A549 (cell line): ENCODE measurements around the gene SARM1. TPM values are rescaled to one million over a fixed set of nuclear protein-coding genes. Genes with fewer than 3 reads are reported as not detected.
A peak's percentile ranks its signal among the peaks of the same experiment; 100 is the strongest.

Experiments used
- ATAC-seq, 2 experiments: fragments of 200-7000 bp in 1 of 2; fragments of >200 bp in 1 of 2; cut with Nextera tagmentation in 1 of 2; cut with Tn5 transposase in 1 of 2; 3 replicates each; pipeline versions ENCODE4 v1.8.0 to v1.9.1; 2018 to 2020; ENCODE audit warnings: mild to moderate bottlenecking in 1 of 2, moderate library complexity in 1 of 2
- CTCF ChIA-PET: fragments of 300-600 bp; sonication (Branson Sonifier 250); formaldehyde crosslinking; extraction: SDS; loops from one replicate; lab custom pipeline; 2021; ENCODE audit warnings: antibody characterized with exemption, inconsistent platforms; lab: Yijun Ruan, JAX
- POLR2A ChIA-PET: fragments of 350-600 bp; formaldehyde crosslinking; extraction: SDS; loops from one replicate; lab custom pipeline; 2021; ENCODE audit warnings: antibody characterized with exemption, inconsistent platforms; lab: Yijun Ruan, JAX
- DNase-seq, 2 experiments: peaks; one replicate each; pipeline versions ENCODE4 v3.0.0 to v3.0.0-alpha.2; 2011 to 2016; ENCODE audit warnings: low read depth in 1 of 2, low spot score in 1 of 2
- FAIRE-seq: peaks from 2 replicates; lab custom pipeline; 2011; peaks lifted over from hg19 to GRCh38; lab: Jason Lieb, UNC
- H3K27ac ChIP-seq, 2 experiments: fragments of >200 bp; sonication (Bioruptor Twin); formaldehyde crosslinking; 3 replicates each; pipeline ENCODE4 v1.5.1; 2016 to 2017
- H3K4me1 ChIP-seq: fragments of >200 bp; sonication (Bioruptor Twin); formaldehyde crosslinking; 3 replicates; pipeline ENCODE4 v1.6.1; 2016
- H3K4me2 ChIP-seq: fragments of >200 bp; sonication (Bioruptor Twin); formaldehyde crosslinking; 3 replicates; pipeline ENCODE4 v1.6.1; 2016
- H3K4me3 ChIP-seq: fragments of >200 bp; sonication (Bioruptor Twin); formaldehyde crosslinking; 3 replicates; pipeline ENCODE4 v1.5.1; 2016
- H3K9me3 ChIP-seq: fragments of >200 bp; sonication (Bioruptor Twin); formaldehyde crosslinking; 3 replicates; pipeline ENCODE4 v1.6.1; 2016
- BCL3 ChIP-seq: fragments of >200 bp; sonication (Bioruptor Twin); formaldehyde crosslinking; IDR thresholded peaks from 3 replicates; pipeline ENCODE4 v1.6.1; 2016
- BHLHE40 ChIP-seq: IDR thresholded peaks from 2 replicates; pipeline ENCODE4 v1.6.1; 2012; ENCODE audit warnings: low read depth, low read length, inconsistent platforms
- EHMT2 ChIP-seq: fragments of 200-600 bp; sonication (generic); IDR thresholded peaks from 2 replicates; pipeline ENCODE4 v1.6.1; 2016; ENCODE audit warnings: antibody characterized with exemption, low read depth, mild to moderate bottlenecking, moderate library complexity
- ESRRA ChIP-seq: fragments of 150-350 bp; IDR thresholded peaks from 2 replicates; pipeline ENCODE4 v1.6.1; 2014; ENCODE audit warnings: mild to moderate bottlenecking, low read length, borderline replicate concordance
- FOXS1 ChIP-seq: fragments of 250-450 bp; sonication (Bioruptor Pico); IDR thresholded peaks from 2 replicates; pipeline ENCODE4 v1.5.0; 2020; ENCODE audit warnings: mild to moderate bottlenecking, moderate library complexity
- HMGXB4 ChIP-seq: fragments of 250-450 bp; sonication (Bioruptor Pico); IDR thresholded peaks from 2 replicates; pipeline ENCODE4 v1.5.0; 2021; ENCODE audit warnings: mild to moderate bottlenecking, moderate library complexity, borderline replicate concordance
- HOXB5 ChIP-seq: fragments of 250-450 bp; sonication (Bioruptor Pico); IDR thresholded peaks from 2 replicates; pipeline ENCODE4 v1.5.0; 2020; ENCODE audit warnings: mild to moderate bottlenecking, moderate library complexity
- JUNB ChIP-seq: fragments of >200 bp; sonication (Bioruptor Twin); formaldehyde crosslinking; IDR thresholded peaks from 2 replicates; pipeline ENCODE4 v1.6.1; 2016
- KDM5A ChIP-seq: fragments of 200-600 bp; sonication (generic); IDR thresholded peaks from 2 replicates; pipeline ENCODE4 v1.6.1; 2016; ENCODE audit warnings: antibody characterized with exemption, mild to moderate bottlenecking
- MAFK ChIP-seq: fragments of 450-650 bp; IDR thresholded peaks from 2 replicates; pipeline ENCODE4 v1.6.1; 2014; ENCODE audit not compliant: partially characterized antibody
- MAZ ChIP-seq: fragments of 150-350 bp; IDR thresholded peaks from 2 replicates; pipeline ENCODE4 v1.6.1; 2014; ENCODE audit warnings: antibody characterized with exemption, low read depth, low read length, borderline replicate concordance
- PHF8 ChIP-seq: fragments of 200-600 bp; sonication (generic); IDR thresholded peaks from 2 replicates; pipeline ENCODE4 v1.6.1; 2016; ENCODE audit warnings: low read depth, mild to moderate bottlenecking, antibody characterized with exemption, moderate library complexity, borderline replicate concordance
- RAD21 ChIP-seq, 2 experiments: fragments of >200 bp in 1 of 2; sonication (Bioruptor Twin) in 1 of 2; formaldehyde crosslinking in 1 of 2; IDR thresholded peaks in 1 of 2; conservative IDR thresholded peaks in 1 of 2; 2 replicates in 1 of 2; 3 replicates in 1 of 2; pipeline ENCODE4 v1.6.1; 2012 to 2018; ENCODE audit warnings: inconsistent platforms in 1 of 2
- RARB ChIP-seq: fragments of 250-450 bp; sonication (Bioruptor Pico); IDR thresholded peaks from 2 replicates; pipeline ENCODE4 v1.8.0; 2021; ENCODE audit warnings: mild to moderate bottlenecking, moderate library complexity
- RNF2 ChIP-seq: fragments of 200-600 bp; sonication (generic); IDR thresholded peaks from 2 replicates; pipeline ENCODE4 v1.6.1; 2016; ENCODE audit warnings: low read depth, mild to moderate bottlenecking, antibody characterized with exemption, moderate library complexity, borderline replicate concordance
- TP53 ChIP-seq: fragments of 250-450 bp; sonication (Bioruptor Pico); IDR thresholded peaks from 2 replicates; pipeline ENCODE4 v1.5.0; 2021; ENCODE audit warnings: mild to moderate bottlenecking, moderate library complexity
- ZC3H11A ChIP-seq: fragments of 450-650 bp; IDR thresholded peaks from 2 replicates; pipeline ENCODE4 v1.6.1; 2014; ENCODE audit warnings: antibody characterized with exemption, mild to moderate bottlenecking
- ZSCAN20 ChIP-seq: fragments of 250-450 bp; sonication (Bioruptor Pico); IDR thresholded peaks from 2 replicates; pipeline ENCODE4 v1.8.0; 2022; ENCODE audit warnings: mild to moderate bottlenecking, moderate library complexity
- WGBS: methylation state at CpG from one replicate; pipeline ENCODE4 v1.1.6; 2017; ENCODE audit errors: missing lambda C conversion rate; 5-methylcytosine and 5-hydroxymethylcytosine counted together
- polyA plus RNA-seq, 4 experiments: library from polyadenylated mRNA; depleted of rRNA in 3 of 4; stranded (reverse); fragments of >200 nt; fragmentation: RNase III in 1 of 4; extraction: RNeasy Plus Mini Kit Qiagen cat#74134 plus additional on column Dnase treatment in 1 of 4; gene quantifications; 2 replicates in 3 of 4; 3 replicates in 1 of 4; pipeline ENCODE4 v1.2.3, GENCODE V29; 2011 to 2017
- TF ChIP-seq, protein P1 (sequence below): fragments of >200 bp; sonication (Bioruptor Twin); formaldehyde crosslinking; IDR thresholded peaks from 3 replicates; pipeline ENCODE4 v1.5.1; 2016

Gene SARM1
- polyA plus RNA-seq, 2 of the 4 experiments (the other 2 are of a cell fraction): 4.0 to 6.9 TPM

- POLR2A ChIA-PET: interaction anchor here (1.5 kb wide), 1 partner anchor 28 kb away, joined by 3 read pairs; no protein-coding TSS in a partner anchor
- TF ChIP-seq HOXB5 (CRISPR knock-in tag): no peak
- TF ChIP-seq ZC3H11A: no peak
- no peak for TF ChIP-seq KDM5A
- no peak for TF ChIP-seq MAFK
- no peak for TF ChIP-seq ESRRA
- no peak for TF ChIP-seq EHMT2
- TF ChIP-seq RARB: no peak
- TF ChIP-seq HMGXB4 (CRISPR knock-in tag): no peak
- CTCF ChIA-PET: interaction anchor here (0.8 to 1.3 kb wide), 2 partner anchors 49 to 52 kb away, joined by 3 read pairs; no protein-coding TSS in a partner anchor
- FAIRE-seq: no peak
- Histone ChIP-seq H3K4me1 (peaks cover 6% of the 10 kb centered on the region), H3K4me3 (no peak within 1 kb of the TSS), H3K27ac (no peak within 1 kb of the TSS), H3K9me3 (no peaks in the 10 kb centered on the region), H3K4me2 (no peak within 1 kb of the TSS)
- ATAC-seq: no peak
- 91% methylated on average over 12 of the region's 13 CpGs for WGBS
- no peak for DNase-seq
These were observed 6.7 kb upstream of the SARM1 start, which contains the start of gene SEBOX for GRCh38 chr17:28364665-28365363. TSS of gene SEBOX (minus strand) at chr17:28365199. CDS start at chr17:28365151, 48 bp downstream.

DNA sequence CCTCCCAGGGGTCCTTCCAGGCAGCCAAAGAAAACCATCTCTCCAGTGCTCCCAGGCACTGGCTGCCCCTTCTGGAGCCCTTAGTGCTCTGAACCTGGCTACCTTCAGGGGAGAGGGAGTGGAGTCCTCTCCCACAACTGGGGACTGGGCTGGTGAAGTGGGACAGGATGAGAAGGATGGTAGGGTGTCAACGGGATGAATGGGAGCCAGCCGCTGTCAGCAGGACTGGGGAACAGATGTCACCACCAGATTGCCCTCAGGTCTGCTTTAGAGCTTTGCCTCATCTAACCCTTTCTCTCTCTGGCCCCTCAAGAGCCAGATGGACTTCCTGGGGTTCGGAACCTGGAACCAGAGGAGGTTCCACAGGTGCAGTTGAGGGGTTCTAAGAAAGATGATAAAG lies 6.0 kb upstream of the SARM1 start:
- ChIA-PET CTCF (interaction anchor here (0.8 to 5.5 kb wide), 2 partner anchors 8 to 51 kb away, joined by 3 to 27 read pairs; partner anchors contain the start of gene POLDIP2), POLR2A (interaction anchor here (1.5 to 2.3 kb wide), 2 partner anchors 8 to 29 kb away, joined by 3 to 27 read pairs; partner anchors contain the start of gene POLDIP2)
- no peak overlapping the region for H3K4me3 ChIP-seq
- no peak overlapping the region for H3K27ac ChIP-seq
- peaks cover 13% of the 10 kb centered on the region for H3K4me1 ChIP-seq
- DNase-seq (no peak), FAIRE-seq (no peak), ATAC-seq (no peak)
- no peak overlapping the region for H3K4me2 ChIP-seq
- TF ChIP-seq TP53 (CRISPR knock-in tag) (no peak), MAZ (no peak), RNF2 (no peak), MAFK (no peak), ZSCAN20 (CRISPR knock-in tag) (no peak), RAD21 (conservative IDR thresholded peaks at IDR 0.05 in 1 of 2, IDR thresholded peaks at IDR 0.05 in 1 of 2) (no peak), HOXB5 (CRISPR knock-in tag) (no peak), PHF8 (no peak)
- no peaks in the 10 kb centered on the region for H3K9me3 ChIP-seq
- WGBS: 87% methylated on average over 3 of the region's 3 CpGs

DNA sequence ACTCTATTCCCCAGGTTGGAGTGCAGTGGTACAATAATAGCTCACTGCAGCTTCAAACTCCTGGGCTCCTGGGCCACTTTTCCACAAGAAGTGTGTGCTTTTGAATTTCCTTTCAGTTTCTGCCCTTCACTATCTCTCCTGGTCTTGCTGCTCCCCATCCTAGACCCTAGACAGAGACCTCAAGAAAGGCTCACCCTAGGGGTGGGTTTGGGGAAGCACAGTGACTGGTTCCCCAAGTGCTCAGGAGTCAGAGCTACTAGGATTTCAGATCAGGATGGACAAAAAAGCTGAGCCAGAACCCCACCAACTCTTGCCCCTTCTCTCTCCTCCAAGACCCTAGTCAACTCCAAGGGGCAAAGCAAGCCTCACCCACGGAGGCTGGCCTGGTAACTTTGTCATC lies 4.9 kb upstream of the SARM1 start:
- CTCF ChIA-PET: interaction anchor here (0.8 to 5.5 kb wide), 6 partner anchors 9 to 115 kb away, joined by 3 to 27 read pairs (median 4); partner anchors contain the start of genes IFT20, POLDIP2 and TNFAIP1
- TF ChIP-seq MAFK: no peak
- no peak for TF ChIP-seq BCL3
- no peak for TF ChIP-seq JUNB
- TF ChIP-seq, protein P1, sequence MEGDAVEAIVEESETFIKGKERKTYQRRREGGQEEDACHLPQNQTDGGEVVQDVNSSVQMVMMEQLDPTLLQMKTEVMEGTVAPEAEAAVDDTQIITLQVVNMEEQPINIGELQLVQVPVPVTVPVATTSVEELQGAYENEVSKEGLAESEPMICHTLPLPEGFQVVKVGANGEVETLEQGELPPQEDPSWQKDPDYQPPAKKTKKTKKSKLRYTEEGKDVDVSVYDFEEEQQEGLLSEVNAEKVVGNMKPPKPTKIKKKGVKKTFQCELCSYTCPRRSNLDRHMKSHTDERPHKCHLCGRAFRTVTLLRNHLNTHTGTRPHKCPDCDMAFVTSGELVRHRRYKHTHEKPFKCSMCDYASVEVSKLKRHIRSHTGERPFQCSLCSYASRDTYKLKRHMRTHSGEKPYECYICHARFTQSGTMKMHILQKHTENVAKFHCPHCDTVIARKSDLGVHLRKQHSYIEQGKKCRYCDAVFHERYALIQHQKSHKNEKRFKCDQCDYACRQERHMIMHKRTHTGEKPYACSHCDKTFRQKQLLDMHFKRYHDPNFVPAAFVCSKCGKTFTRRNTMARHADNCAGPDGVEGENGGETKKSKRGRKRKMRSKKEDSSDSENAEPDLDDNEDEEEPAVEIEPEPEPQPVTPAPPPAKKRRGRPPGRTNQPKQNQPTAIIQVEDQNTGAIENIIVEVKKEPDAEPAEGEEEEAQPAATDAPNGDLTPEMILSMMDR: 0 out of 3 replicates have a peak, but pooled peaks have one; percentile 7
- no peak for TF ChIP-seq FOXS1 (CRISPR knock-in tag)
- TF ChIP-seq BHLHE40: no peak
- POLR2A ChIA-PET: interaction anchor here (0.8 to 2.3 kb wide), 2 partner anchors 9 to 31 kb away, joined by 3 to 27 read pairs; partner anchors contain the start of genes POLDIP2 and TNFAIP1
- WGBS: 60% methylated on average over 1 of the region's 1 CpG
- Histone ChIP-seq H3K4me3 (no peak overlapping the region), H3K9me3 (no peaks in the 10 kb centered on the region), H3K4me2 (no peak overlapping the region), H3K4me1 (peaks cover 20% of the 10 kb centered on the region), H3K27ac (no peak overlapping the region)
- FAIRE-seq: no peak
- ATAC-seq: no peak
- peak in 1 of 2 experiments; percentile 39 for DNase-seq
